Activated CD4-positive, alpha-beta T cell treated with anti-CD3 and anti-CD28 coated beads for 1 hour (primary cell): ENCODE data around the gene ABITRAM.
"Not testable (repeated sequence)": the region's sequence is repeated elsewhere in the genome, so short reads cannot be mapped to it uniquely, and the experiment has no call there.

Source experiments
- DNase-seq: peaks from one replicate; pipeline ENCODE4 v3.0.0-alpha.2; 2020

ABITRAM gene, protein sequence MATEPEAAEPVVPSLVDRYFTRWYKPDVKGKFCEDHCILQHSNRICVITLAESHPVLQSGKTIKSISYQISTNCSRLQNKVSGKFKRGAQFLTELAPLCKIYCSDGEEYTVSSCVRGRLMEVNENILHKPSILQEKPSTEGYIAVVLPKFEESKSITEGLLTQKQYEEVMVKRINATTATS

DNA sequence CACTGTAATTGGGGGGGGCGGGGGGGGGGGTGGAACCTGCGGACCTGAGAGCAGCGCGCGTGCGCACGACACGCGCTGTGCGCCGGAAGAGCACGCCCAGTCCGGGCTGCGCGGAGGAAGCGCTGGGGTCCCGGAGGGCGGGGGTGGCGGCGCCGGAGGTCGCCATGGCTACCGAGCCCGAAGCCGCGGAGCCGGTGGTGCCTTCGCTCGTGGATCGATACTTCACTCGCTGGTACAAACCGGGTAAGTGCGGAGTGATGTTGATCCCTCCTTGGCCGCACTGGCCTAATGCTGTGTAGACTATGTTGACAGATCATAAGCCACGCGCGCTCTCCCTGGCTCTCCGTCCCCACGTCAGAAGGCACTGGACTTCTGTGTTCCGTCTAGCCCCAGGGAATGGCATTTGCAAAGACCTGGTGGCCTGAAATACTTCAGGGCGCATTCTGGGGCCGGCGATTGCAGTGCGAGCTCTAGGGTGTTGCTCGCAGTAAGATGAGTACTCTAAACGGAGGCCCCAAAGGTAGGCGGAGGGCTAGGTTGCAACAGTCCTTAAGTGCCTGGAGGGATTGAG, at the start of gene ABITRAM:
ABITRAM (plus strand) TSS at position 78 of the 571 bp plus-strand sequence; CDS start at position 165, 87 bp downstream.
- peak; percentile 68 for DNase-seq

DNA sequence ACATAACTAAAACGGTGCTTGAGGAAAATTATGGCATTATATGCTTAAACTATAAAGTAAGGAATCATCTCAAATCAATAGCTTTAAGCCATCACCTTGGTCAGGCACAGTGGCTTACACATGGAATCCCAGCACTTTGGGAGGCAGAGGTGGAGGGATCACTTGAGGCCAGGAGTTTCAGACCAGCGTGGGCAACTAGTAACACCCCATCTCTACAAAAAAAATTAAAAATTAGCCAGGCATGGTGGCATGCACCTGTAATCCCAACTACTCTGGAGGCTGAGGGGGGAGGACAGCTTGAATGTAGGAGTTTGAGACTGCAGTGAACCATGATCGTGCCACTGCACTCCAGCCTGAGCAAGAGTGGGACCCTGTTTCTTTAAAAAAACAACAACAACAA, 49.5 kb upstream of the ABITRAM start:
- no peak for DNase-seq

DNA sequence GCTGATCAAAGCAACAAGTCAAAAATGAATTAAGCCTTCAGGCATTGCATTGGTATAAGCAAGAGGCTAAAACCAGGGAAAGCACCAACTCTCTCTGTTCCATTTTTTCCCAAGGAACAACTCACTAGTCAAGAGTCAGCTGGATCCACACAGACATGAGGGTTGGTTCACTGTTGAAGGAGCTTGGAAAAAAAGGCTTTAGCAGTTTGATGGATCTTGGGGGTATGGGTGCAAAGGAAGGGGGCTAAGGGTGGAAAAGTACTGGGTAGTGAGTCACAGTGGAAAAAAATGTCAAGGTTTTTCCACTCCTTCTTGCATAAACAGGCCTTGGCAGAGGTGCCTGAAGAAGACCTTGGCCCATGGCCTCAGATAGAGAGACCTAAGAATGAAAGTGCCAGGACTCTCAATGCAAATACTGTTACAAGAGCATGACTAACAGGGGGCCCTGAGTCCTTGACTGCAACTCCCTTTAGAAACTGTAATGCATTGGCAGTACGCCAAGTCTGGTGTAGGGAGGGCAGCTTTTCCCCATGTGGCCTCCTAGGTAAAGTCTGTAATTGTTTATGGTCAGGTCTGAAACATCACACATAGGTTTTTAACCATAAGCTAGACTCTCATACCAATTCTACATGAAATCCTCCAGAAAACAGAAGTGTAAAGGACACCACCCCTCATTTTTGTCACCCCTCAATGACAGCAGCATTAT, 48.4 kb upstream of the ABITRAM start:
- DNase-seq, result no peak

DNA sequence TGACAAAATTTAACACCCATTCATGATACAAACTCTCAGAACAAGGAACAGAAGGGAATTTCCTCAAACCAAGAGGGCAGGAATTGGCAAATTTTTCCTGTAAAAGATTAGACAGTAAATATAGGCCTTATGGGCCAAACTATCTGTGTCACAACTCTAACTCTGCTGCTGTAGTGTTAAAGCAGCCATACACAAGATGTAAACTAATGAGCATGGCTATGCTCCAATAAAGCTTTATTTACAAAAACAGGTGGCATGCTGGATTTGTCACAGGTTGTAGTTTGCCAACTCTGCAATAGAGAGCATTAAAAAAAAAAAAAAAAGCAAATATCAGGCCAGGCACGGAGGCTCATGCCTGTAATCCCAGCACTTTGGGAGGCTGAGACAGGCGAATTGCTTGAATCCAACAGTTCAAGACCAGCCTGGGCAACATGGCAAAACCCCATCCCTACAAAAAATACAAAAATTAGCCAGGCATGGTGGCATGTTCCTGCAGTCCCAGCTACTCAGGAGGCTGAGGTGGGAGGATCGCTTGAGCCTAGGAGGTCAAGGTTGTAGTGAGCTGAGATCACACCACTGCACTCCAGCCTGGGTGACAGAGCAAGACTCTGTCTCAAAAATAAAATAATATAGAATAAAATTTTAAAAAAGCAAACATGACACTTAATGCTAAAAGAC, 47.5 kb upstream of the ABITRAM start:
- not testable (repeated sequence) for DNase-seq

DNA sequence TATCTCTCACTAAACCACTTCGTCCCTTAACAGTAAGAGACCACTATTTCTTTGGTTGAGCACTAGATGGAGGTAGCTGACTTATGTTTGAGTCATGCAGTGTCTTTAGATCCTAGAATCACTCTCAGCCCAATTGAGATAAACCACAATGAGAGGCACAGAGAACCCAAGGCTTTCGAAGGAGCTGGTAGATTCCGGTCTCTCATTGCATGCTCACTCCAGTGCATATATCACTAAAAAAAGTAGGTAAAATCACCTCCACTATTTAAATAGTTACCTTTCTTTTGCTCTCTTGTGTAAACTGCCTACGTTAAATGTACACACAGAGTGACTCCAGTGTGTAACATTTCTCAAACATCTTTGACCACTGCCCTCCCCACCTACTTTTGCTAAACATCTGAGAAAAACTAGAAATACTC, 44.5 kb upstream of the ABITRAM start:
- no peak for DNase-seq

DNA sequence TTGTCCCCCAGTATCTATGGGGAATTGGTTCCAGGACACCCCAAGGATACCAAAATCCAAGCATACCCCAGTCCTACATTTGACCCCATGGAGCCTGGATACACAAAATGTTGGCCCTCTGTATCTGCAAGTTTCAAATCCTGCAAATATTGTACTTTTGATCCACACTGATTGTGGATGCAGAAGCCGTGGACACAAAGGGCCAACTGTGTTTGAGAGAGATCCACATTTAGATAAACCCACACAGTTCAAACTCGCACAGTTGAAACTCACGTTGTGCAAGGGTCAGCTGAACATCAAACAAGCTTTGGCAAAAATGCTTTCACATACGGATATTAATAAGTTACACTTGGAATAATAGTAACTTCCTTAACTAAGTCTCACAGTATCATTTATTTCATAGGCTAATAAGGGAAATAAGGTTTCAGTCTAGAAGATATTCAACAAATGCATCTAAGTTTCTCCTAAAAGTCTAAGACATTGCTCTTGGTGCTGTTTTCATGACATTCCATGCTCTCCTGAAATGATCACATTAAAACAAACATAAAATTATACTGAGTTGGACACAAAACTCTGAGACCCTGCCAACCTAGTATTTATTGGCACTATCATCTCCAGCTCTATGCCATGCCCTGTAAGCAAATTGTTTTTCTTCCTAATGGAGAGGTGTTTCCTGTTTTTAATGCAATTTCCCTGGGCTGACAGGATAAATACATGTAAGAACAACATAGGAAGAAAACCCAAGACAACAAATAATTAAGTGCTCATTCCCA, 39.8 kb upstream of the ABITRAM start:
- no peak for DNase-seq

DNA sequence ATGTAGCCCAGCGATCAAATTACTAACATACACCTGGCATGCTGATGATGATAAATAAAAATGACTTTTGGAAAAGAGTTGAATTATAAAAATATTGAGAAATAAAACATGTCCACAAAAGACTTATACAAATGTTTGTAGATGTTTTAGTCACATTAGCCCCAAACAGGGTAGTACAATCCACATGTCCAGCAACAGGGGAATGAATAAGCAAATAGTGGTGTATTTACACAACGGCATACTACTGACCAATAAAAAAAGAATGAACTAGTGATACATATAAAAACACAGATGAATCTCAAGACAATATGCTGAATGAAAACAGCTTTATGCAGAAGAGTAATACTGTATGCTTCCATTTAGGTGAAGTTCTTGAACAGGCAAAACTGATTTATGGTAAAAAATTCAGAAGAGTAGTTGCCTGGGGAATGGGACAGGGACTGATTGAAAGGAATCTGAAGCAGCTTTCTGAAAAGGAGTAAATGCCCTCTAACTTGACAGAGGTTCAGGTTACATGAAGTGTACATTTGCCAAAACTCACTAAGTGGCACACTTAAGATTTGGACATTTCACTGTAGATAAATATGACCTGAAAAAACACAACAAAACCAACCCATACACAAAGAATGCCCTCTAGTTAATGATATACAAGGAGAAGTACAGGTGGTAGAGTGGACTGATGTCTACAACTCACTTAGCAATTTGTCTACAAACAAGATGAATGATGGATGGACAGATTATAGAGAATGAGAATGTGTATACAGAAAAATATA, 36.7 kb upstream of the ABITRAM start:
- DNase-seq, result no peak

DNA sequence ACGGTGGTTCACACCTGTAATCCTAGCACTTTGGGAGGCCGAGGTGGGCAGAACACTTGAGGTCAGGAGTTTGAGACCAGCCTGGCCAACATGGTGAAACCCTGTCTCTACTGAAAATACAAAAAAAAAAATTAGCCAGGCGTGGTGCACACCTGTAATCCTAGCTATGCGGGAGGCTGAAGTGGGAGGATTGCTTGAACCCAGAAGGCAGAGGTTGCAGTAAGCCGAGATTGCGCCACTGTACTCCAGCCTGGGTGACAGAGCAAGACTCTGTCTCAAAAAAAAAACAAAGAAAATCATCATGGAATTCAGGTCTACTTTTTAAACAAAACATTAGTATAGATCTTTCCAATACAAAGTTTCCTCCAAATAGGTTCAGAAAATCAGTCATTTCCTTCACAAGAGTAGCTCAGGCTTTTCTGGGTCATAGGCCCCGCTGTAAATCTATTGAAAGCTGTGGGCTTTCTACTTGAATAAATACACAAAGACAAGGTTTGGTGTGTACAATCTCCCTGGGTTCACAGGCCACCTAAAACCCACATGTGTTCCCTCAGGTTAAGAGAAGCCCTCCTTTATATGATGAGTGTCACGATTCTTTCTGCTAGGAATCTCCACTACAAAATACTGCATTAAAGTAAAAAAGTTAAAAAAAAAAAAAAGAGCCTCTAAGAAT, 35.0 kb upstream of the ABITRAM start:
- not testable (repeated sequence) for DNase-seq

DNA sequence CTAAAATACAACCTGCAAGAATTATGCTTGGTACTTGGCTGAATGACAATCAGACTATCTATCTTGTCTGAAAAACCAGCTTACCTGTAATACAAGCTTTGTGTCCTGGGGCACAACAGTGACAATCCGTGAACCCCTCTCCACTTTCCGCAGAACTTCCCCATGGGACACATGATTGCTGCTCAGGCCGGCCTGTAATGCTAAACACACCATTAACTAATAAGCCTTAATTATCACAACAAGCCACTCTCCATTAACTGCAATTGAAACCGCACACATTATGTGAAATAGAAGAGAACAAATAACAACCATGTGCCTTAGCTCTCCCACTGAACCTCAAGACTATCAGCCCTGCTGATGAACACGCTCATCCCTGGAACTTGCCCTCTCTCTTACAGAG, 34.0 kb upstream of the ABITRAM start:
- DNase-seq, result no peak

DNA sequence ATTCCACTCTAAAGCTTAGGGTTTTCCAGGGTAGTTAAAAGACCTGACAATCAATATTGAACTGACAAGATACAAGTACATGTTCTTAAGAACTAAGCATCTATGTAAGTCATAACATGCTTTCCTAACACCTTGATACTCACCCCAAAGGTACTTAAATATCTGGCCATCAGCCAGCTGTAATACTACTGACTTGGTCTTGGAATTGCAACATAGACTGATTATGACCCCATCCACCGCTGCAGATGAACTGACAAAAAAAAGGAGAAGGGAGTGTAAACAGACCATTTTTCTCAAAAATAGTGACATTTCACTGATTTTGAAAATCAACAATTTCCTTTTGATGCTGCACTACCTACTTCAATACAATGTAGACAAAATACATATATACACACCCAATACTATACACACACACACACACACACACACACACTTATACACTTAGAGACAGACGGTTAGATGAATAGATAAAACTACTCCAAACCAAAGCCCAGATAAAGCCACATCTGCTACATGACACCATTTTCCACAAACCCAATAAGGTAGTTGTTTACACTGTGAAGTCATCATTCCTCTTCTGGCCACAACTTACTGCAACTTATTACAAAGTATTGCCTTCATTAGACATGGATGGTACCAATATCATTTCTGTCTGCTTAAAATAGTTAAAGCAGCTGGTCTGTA, 30.6 kb upstream of the ABITRAM start:
- DNase-seq, result no peak

DNA sequence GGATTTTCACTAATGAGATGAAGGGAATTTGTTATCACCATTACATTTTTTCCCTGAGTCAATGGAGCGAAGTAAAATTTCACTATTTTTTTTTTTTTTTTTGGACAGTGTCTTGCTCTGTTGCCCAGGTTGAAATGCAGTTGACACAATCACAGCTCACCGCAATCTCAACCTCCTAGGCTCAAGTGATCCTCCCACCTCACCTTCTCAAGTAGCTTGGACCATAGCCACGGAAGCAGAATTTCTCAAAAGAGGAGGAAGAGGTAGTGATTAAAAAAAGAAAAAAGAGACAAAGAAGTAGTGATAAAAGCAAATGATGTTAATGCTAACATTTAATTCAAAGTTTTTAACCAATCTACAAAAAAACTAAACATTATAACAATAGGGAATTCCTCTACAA, 30.0 kb upstream of the ABITRAM start:
- DNase-seq, result no peak

DNA sequence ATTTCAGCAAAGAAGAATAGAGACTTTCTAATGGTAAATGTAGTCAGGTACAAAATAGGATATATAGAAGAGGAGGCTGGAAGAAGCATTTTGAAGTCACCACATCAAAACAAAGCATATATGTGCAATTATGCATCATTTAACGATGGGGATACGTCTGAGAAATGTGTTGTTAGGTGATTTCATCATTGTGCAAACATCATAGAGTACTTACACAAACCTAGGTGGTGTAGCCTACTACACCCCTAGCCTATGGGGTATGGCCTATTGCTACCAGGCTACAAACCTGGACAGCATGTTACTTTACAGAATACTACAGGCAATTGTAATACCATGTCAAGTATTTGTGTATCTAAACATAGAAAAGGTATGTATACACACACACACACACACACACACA, 28.7 kb upstream of the ABITRAM start:
- DNase-seq, result no peak

DNA sequence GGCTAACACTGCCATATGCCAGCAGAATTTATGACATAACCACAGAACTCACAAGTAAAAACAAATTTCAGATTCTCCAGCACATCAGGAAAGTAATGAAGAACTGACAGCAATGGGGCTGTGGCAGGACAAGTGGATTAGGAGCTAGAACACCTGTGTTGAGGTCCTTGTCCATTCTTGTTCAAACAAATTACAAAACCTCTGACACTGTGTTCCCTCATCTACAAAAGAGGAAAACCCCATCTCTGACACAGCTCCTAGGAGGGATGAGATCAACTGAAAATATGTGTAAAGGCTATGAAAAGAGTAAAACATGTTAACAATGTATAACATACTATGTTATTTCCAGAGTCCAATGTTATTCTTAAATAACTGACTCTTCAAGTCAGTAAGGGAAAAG, 23.8 kb upstream of the ABITRAM start:
- no peak for DNase-seq

DNA sequence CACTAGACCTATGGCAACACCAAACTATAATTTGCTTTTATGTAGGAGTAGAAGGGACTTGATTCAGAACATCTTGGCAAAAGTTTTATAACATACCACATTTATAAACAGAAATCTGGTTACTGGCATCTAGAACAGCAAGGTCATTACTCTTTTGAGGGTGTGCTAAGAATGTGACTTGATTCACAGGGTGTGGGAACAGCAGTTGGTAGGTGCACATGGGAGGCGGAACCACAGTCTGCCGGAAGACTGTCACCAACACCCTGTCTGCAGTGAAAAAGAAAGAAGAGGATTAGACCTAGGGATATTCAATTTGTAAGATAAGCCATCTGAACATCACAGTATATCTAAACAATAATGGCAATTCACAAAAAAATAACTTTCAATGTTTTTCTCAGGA, 23.3 kb upstream of the ABITRAM start:
- no peak for DNase-seq

DNA sequence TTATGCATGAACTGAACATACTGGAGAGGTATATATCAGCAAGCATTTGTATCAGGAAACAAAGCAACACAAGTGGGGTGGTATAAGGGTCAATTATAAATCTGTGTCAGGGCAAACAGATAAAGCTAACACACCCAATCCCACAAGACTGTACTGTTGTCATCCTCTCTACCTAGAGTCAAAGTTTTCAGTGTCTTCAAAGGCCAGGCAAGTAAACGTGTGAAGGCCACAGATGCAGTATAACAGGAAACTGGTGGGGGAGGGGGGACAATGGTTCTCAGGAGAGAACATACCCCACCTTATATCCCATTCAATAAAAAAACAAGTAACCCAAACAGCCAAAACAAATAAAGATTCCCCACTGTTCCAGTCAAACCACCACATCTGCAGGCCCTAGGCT, 22.4 kb upstream of the ABITRAM start:
- no peak for DNase-seq

DNA sequence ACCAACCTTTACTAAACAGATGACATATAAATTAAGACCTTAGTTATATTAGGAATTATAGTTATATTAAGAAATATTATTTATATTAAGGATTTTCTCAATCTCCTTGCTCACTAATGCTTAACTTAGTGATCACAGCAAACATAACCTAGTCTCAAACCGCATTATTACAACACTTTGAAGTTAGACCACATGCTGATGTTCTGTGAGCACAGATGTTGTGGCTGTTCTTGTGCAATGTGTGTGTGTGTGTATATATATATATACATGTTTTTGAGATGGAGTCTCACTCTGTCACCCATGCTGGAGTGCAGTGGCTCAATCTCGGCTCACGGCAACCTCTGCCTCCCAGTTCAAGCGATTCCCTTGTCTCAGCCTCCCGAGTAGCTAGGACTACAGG, 20.8 kb upstream of the ABITRAM start:
- DNase-seq, result no peak

DNA sequence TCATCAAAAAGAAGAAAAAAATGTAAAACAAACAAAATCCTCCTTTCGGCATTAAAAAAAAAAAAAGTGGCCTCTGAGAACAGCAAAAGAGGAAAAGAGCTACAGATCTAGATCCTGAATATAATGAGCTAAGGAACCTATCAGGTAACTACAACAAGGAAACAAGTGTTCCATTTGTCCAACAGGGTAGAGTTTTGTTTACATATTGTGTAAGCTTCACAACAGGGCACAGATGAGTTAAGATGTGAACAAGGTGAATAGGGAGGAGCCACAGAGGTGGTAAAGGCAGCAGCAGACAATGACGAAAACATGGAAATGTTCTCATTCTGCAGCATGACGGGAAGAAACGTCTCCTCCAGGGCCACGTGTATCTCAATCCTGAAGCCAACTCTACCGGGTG, 14.7 kb upstream of the ABITRAM start:
- DNase-seq, result no peak

DNA sequence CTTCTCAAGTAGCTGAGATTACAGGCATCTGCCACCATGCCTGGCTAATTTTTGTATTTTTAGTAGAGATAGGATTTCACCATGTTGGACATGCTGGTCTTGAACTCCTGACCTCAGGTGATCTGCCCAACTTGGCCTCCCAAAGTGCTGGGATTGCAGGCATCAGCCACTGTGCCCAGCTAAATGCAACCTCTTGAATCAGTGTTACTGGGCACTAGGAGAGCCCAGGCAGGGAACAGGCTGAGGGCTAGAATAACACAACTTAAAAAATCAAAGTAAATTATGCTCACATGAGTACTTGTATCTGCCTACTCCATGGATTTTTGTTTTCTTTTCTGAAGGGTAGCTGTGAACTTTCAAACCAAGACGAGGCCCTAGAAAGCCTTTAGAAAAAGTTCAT, 13.8 kb upstream of the ABITRAM start:
- not testable (repeated sequence) for DNase-seq

DNA sequence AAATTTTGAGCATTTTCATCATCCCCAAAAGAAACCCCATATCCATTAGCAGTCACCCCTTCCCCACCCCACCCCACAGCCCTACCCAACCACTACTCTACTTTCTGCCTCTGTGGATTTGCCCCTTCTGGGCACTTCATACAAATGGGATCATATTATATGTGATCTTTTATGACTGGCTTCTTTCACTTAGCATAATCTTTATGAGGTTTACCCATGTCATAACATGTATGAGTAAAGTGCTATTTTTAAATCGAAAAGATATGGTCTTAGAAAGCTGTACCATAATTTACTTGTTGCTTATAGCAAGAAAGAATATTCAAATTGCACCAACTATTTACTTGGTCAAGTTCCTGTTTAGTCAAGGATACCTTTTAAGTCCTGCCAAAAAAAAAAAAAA, 13.0 kb upstream of the ABITRAM start:
- DNase-seq, result no peak

DNA sequence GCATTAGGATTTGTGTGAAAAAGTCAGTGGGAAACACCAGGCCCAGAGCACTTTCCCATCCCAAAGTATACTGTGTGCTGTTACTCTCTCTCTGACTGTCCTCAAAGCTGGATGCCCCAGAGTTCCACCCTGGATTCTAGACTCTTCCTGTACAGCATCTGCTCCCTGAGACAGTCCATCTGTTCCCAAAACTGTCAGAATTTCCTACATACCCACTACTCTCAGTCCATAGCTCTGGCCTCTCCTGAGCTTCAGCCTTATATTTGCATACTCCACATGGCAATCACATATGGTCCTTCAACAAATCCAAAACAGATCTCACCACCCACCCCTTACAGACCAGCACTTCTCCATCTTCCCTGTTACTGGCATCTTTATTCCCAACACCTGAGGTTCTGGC, 9.7 kb upstream of the ABITRAM start:
- DNase-seq, result no peak

DNA sequence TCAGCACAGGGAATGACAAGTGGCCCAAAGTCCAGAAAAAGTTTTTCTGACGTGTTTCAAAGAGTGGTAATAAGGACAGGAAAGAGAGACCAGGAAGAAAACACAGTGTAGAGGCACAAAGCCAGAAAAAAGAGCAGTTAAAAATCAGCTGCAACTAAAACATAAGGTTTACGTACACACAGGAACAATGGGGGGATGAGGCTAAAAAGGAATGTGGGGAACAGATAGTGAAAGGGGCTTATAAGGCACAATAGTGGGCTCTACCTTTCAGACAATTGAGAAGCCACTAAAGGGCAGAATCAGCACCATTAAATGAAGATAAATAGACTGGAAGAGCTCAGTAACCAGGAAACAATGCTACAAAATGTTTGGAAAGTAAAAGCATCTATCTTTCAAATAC, 5.8 kb upstream of the ABITRAM start:
- DNase-seq, result no peak
